Subcutaneous adipose tissue (tissue), 4 donors: ENCODE data around the gene HOXA4. TPM values are rescaled to one million over a fixed set of nuclear protein-coding genes. Genes with fewer than 3 reads are reported as not detected.

Experiments used
- total RNA-seq, 4 donors: library from RNA; depleted of rRNA; stranded (reverse); fragments of >200 nt; gene quantifications; one replicate each; pipeline ENCODE4 v1.1.0, GENCODE V29; 2016
- TF ChIP-seq, protein P1 (sequence below): fragments of 450-650 bp; IDR thresholded peaks from one replicate; pipeline ENCODE4 v1.5.1; 2016; ENCODE audit warnings: low read depth, mild to moderate bottlenecking, control low read depth, antibody characterized with exemption, moderate library complexity

The HOXA4 gene
- total RNA-seq, 4 donors from 2014 or later = 1.2 to 2.4 (median 1.5) TPM; not detected in 1

- TF ChIP-seq, protein P1, sequence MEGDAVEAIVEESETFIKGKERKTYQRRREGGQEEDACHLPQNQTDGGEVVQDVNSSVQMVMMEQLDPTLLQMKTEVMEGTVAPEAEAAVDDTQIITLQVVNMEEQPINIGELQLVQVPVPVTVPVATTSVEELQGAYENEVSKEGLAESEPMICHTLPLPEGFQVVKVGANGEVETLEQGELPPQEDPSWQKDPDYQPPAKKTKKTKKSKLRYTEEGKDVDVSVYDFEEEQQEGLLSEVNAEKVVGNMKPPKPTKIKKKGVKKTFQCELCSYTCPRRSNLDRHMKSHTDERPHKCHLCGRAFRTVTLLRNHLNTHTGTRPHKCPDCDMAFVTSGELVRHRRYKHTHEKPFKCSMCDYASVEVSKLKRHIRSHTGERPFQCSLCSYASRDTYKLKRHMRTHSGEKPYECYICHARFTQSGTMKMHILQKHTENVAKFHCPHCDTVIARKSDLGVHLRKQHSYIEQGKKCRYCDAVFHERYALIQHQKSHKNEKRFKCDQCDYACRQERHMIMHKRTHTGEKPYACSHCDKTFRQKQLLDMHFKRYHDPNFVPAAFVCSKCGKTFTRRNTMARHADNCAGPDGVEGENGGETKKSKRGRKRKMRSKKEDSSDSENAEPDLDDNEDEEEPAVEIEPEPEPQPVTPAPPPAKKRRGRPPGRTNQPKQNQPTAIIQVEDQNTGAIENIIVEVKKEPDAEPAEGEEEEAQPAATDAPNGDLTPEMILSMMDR = no peak
Measured at GRCh38 chr7:27128776-27129728, 1.5 kb downstream of the HOXA4 start.

- TF ChIP-seq, protein P1 = no peak
Measured at GRCh38 chr7:27128034-27128433, 2.5 kb downstream of the HOXA4 start.

- TF ChIP-seq, protein P1 = no peak
Measured at GRCh38 chr7:27126596-27127327, 3.8 kb downstream of the HOXA4 start.

- TF ChIP-seq, protein P1 = no peak
Measured at GRCh38 chr7:27125986-27126394, 4.6 kb downstream of the HOXA4 start.

- TF ChIP-seq, protein P1 = no peak
Measured at GRCh38 chr7:27124902-27125689, 5.5 kb downstream of the HOXA4 start.

DNA sequence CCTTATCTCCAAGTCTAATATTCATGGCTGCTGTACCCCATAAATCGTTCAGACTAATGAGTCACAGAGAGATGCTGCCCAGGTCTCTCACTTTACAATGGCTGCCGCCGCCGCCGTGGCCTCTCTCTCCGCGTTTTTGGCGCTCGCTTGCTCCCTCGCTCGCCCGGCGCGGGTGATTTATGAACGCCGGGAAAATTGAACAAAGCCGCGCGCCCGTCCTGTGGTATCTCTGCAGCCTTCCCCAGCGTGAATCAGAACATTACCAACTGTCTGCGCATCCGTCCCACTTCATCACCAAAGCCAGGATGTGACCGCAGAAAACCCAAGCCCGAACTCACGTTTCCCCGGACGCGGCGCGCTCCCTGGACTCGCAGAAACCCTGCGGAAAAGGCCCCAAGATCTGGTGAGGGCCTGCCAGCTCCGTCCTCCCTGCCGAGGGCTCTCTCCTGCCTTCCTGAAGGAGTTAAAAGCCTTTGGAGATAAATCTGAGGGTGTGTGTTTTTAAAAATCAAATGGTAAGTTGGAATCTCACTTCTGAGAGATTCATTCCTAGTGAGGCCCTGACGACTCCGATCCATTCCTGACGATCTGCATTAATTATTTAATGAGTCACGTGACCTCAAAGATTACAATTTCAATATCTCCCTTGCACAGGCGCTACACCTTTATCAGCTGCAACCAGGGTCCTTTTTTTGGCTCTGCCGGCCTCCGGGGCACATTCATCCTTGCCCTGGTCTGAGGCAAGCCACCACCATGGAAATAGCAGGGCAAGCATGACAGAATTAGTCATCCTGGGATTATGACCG is 6.3 kb downstream of the HOXA4 start:
- TF ChIP-seq, protein P1 = no peak
